K562 (cell line): Measurements from ENCODE around the gene CGGBP1. TPM values are rescaled to one million over a fixed set of nuclear protein-coding genes. Genes with fewer than 3 reads are reported as not detected.

Experiments used
- CHD4 ChIP-seq: fragments of 200-600 bp; sonication (generic); IDR thresholded peaks from 3 replicates; pipeline ENCODE4 v1.6.1; 2012; ENCODE audit warnings: low read depth, mild to moderate bottlenecking, mixed read lengths, low read length, inconsistent platforms; ENCODE audit not compliant: insufficient read depth, insufficient replicate concordance, poor library complexity, severe bottlenecking
- DMBX1 ChIP-seq: fragments of 250-450 bp; sonication (Bioruptor Pico); IDR thresholded peaks from 2 replicates; pipeline ENCODE4 v1.8.0; 2022; ENCODE audit warnings: inconsistent platforms, mild to moderate bottlenecking, moderate library complexity, borderline replicate concordance
- JUND ChIP-seq, 2 experiments: IDR thresholded peaks; 2 replicates in 1 of 2; 3 replicates in 1 of 2; pipeline ENCODE4 v1.6.1; 2011; ENCODE audit warnings: borderline replicate concordance in 2 of 2, low read depth in 2 of 2, low read length in 2 of 2, improper control_type of control experiment in 1 of 2, missing biosample characterization in 1 of 2, missing genetic modification characterization in 1 of 2, missing genetic modification reagents in 1 of 2
- KHSRP ChIP-seq: fragments of 450-650 bp; IDR thresholded peaks from 2 replicates; pipeline ENCODE4 v1.6.1; 2017
- NR2F6 ChIP-seq: fragments of 450-650 bp; formaldehyde crosslinking; IDR thresholded peaks from 2 replicates; pipeline ENCODE4 v1.4.0; 2020; ENCODE audit warnings: mild to moderate bottlenecking
- PTBP1 ChIP-seq: fragments of 200-400 bp; formaldehyde crosslinking; IDR thresholded peaks from 2 replicates; pipeline ENCODE4 v1.6.1; 2017; ENCODE audit warnings: low read depth, low read length
- RAD51 ChIP-seq: fragments of 450-650 bp; IDR thresholded peaks from 2 replicates; pipeline ENCODE4 v1.7.1; 2016; ENCODE audit warnings: low read depth, mild to moderate bottlenecking, borderline replicate concordance
- RUNX1 ChIP-seq: sonication (generic); IDR thresholded peaks from 2 replicates; pipeline ENCODE4 v1.6.1; 2016; ENCODE audit warnings: antibody characterized with exemption, low read depth
- SIN3B ChIP-seq: fragments of 450-650 bp; IDR thresholded peaks from 2 replicates; pipeline ENCODE4 v1.6.1; 2017; ENCODE audit warnings: low read depth, mild to moderate bottlenecking, moderate library complexity
- SIX5 ChIP-seq, 2 experiments: IDR thresholded peaks; 2 replicates each; pipeline ENCODE4 v1.6.1; 2011; ENCODE audit warnings: low read length in 2 of 2, borderline replicate concordance in 1 of 2, low read depth in 1 of 2, mild to moderate bottlenecking in 1 of 2, moderate library complexity in 1 of 2; ENCODE audit not compliant: insufficient read depth in 1 of 2
- SMAD2 ChIP-seq: fragments of 150-350 bp; IDR thresholded peaks from 2 replicates; pipeline ENCODE4 v1.6.1; 2014; ENCODE audit warnings: low read depth, mild to moderate bottlenecking, low read length
- ZNF3 ChIP-seq: fragments of 250-450 bp; sonication (Bioruptor Pico); IDR thresholded peaks from 2 replicates; pipeline ENCODE4 v1.5.0; 2021; ENCODE audit warnings: mild to moderate bottlenecking, moderate library complexity
- ZNF584 ChIP-seq: fragments of 200-800 bp; sonication (Bioruptor generic); IDR thresholded peaks from 2 replicates; pipeline ENCODE4 v1.6.1; 2016; ENCODE audit warnings: low read depth, mild to moderate bottlenecking, missing genetic modification characterization, missing compliant biosample characterization
- polyA plus RNA-seq, 8 experiments: library from polyadenylated mRNA; depleted of rRNA in 4 of 8; stranded (reverse) in 5 of 8; unstranded in 3 of 8; fragments of >200 nt; fragmentation: Nextera tagmentation in 2 of 8; fragmentation: Illumina TruSeq in 1 of 8; extraction: Ambion mirVana in 2 of 8; extraction: Trizol in 1 of 8; gene quantifications; 2 replicates each; pipeline versions ENCODE4 v1.2.1 to v1.2.3, GENCODE V29; 2011 to 2014; ENCODE audit warnings: inconsistent platforms in 1 of 8, missing spikeins in 1 of 8
- total RNA-seq, 7 experiments: library from RNA; depleted of rRNA in 6 of 7; stranded (reverse); fragments of >200 nt in 6 of 7; fragmentation: Illumina TruSeq in 2 of 7; extraction: Trizol in 2 of 7; gene quantifications; 2 replicates each; pipeline versions ENCODE4 v1.2.1 to v1.2.3, GENCODE V29; 2011 to 2021; ENCODE audit warnings: low replicate concordance in 1 of 7
- TF ChIP-seq, protein P1 (sequence below), 2 experiments: fragments of 450-650 bp in 1 of 2; sonication (generic) in 1 of 2; formaldehyde crosslinking in 1 of 2; IDR thresholded peaks; 2 replicates each; pipeline versions ENCODE4 v1.7.1 to v1.9.0; 2016 to 2022; ENCODE audit warnings: inconsistent platforms in 1 of 2, mild to moderate bottlenecking in 1 of 2, missing genetic modification reagents in 1 of 2
- TF ChIP-seq, protein P2 (sequence below): sonication (generic); formaldehyde crosslinking; IDR thresholded peaks from 2 replicates; pipeline ENCODE4 v1.8.1; 2023; ENCODE audit warnings: mild to moderate bottlenecking, missing genetic modification reagents

Gene CGGBP1
- total and polyA plus RNA-seq, 9 of the 15 experiments (the other 6 are each of a cell fraction or from before 2014, with no cell fraction given): 14.4 to 47.8 (median 37.8) TPM

- TF ChIP-seq, protein P1, sequence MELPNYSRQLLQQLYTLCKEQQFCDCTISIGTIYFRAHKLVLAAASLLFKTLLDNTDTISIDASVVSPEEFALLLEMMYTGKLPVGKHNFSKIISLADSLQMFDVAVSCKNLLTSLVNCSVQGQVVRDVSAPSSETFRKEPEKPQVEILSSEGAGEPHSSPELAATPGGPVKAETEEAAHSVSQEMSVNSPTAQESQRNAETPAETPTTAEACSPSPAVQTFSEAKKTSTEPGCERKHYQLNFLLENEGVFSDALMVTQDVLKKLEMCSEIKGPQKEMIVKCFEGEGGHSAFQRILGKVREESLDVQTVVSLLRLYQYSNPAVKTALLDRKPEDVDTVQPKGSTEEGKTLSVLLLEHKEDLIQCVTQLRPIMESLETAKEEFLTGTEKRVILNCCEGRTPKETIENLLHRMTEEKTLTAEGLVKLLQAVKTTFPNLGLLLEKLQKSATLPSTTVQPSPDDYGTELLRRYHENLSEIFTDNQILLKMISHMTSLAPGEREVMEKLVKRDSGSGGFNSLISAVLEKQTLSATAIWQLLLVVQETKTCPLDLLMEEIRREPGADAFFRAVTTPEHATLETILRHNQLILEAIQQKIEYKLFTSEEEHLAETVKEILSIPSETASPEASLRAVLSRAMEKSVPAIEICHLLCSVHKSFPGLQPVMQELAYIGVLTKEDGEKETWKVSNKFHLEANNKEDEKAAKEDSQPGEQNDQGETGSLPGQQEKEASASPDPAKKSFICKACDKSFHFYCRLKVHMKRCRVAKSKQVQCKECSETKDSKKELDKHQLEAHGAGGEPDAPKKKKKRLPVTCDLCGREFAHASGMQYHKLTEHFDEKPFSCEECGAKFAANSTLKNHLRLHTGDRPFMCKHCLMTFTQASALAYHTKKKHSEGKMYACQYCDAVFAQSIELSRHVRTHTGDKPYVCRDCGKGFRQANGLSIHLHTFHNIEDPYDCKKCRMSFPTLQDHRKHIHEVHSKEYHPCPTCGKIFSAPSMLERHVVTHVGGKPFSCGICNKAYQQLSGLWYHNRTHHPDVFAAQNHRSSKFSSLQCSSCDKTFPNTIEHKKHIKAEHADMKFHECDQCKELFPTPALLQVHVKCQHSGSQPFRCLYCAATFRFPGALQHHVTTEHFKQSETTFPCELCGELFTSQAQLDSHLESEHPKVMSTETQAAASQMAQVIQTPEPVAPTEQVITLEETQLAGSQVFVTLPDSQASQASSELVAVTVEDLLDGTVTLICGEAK (IDR thresholded peaks at IDR 0.05): no peak
- TF ChIP-seq, protein P1 (CRISPR knock-in tag; IDR thresholded peaks at IDR 0.05): no peak
- TF ChIP-seq KHSRP: no peak
- TF ChIP-seq CHD4: no peak
- TF ChIP-seq JUND (IDR thresholded peaks at IDR 0.05; ENCODE audit: borderline replicate concordance, low read depth, low read length): 0 out of 2 replicates have a peak, but pooled peaks have one; percentile 26
- TF ChIP-seq JUND (tag; IDR thresholded peaks at IDR 0.05; ENCODE audit: borderline replicate concordance, low read depth, low read length): no peak
- TF ChIP-seq RAD51: no peak
- TF ChIP-seq ZNF584 (CRISPR knock-in tag): no peak
- TF ChIP-seq SMAD2: no peak
- TF ChIP-seq PTBP1: no peak
- 0 out of 2 replicates have a peak, but pooled peaks have one; percentile 30 for TF ChIP-seq DMBX1
- no peak for TF ChIP-seq RUNX1
- TF ChIP-seq NR2F6: no peak
- TF ChIP-seq SIN3B: no peak
- no peak for TF ChIP-seq ZNF3 (CRISPR knock-in tag)
- TF ChIP-seq, protein P2, sequence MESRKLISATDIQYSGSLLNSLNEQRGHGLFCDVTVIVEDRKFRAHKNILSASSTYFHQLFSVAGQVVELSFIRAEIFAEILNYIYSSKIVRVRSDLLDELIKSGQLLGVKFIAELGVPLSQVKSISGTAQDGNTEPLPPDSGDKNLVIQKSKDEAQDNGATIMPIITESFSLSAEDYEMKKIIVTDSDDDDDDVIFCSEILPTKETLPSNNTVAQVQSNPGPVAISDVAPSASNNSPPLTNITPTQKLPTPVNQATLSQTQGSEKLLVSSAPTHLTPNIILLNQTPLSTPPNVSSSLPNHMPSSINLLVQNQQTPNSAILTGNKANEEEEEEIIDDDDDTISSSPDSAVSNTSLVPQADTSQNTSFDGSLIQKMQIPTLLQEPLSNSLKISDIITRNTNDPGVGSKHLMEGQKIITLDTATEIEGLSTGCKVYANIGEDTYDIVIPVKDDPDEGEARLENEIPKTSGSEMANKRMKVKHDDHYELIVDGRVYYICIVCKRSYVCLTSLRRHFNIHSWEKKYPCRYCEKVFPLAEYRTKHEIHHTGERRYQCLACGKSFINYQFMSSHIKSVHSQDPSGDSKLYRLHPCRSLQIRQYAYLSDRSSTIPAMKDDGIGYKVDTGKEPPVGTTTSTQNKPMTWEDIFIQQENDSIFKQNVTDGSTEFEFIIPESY (CRISPR knock-in tag): 0 out of 2 replicates have a peak, but pooled peaks have one; percentile 42
- TF ChIP-seq SIX5 (IDR thresholded peaks at IDR 0.05; ENCODE audit: borderline replicate concordance in 1 of 2, insufficient read depth in 1 of 2, low read depth in 1 of 2, low read length in 2 of 2): no peak
These were observed 24.1 kb downstream of the CGGBP1 start (continued) for GRCh38 chr3:88034491-88035275.
